HG03575 (cell line): ENCODE data around the gene PRRX2.
"Not testable (repeated sequence)": the region's sequence is repeated elsewhere in the genome, so short reads cannot be mapped to it uniquely, and the experiment has no call there.

ENCODE experiments used
- ATAC-seq: cut with Tn5 transposase; IDR thresholded peaks from one replicate; pipeline ENCODE4 v1.9.1; 2021; ENCODE audit not compliant: unreplicated experiment, insufficient number of reproducible peaks, low FRiP score; ENCODE audit errors: extremely low read depth

PRRX2 gene

DNA sequence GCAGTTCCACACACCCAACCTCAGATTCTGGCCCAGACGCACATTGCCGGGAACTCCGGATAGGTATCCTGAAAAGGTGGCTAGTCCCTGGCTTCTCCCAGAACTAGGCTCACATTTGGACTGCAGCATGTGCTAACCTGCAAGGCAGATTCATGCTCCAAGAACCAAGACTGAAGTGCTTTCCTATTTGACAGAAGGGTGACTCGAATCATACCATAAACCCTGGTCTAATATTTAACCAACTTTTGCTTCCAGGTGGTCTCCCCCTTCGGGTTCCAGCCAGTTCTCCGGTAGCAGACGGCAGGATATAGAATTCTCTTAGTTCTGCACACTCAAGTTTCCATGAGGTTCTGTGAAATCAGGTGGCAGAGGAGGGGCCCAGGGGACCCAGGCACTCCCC lies 79.8 kb downstream of the PRRX2 start:
- no peak for ATAC-seq

GRCh38 chr9:129746092-129746777 lies 80.8 kb downstream of the PRRX2 start:
- ATAC-seq = no peak

DNA sequence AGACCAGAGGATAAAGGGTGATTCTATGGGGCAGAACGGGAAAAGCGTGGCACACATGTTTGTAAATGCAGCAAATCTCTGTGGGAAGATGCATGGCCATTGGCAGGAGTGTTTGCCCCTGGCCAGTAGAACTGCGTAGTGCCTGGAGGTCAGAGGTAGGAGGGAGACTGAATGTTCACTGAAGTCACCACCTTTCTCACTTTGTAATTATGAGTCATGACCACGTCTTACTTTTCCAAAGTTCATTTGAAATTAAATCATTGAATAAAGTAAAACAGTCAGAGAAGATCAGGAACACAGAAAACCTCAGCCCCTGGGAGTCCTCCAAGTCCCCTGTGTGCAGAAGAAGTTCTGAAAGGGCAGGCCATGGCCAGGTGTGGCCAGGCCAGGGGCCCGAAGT lies 82.8 kb downstream of the PRRX2 start:
- no peak for ATAC-seq

DNA sequence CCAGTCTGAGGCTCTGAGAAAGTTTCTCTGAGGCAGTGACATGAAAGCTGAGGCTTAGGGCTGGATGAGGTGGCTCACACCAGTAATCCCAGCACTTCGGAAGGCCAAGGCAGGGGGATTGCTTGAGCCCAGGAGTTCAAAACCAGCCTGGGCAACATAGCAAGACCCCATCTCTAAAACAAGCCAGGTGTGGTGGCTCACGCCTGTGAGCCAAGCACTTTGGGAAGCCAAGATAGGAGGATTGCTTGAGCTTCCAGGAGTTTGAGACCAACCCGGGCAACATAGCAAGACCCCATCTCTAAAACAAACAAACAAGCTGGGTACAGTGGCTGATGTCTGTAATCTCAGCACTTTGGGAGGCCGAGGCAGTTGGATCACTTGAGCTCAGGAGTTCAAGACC lies 83.6 kb downstream of the PRRX2 start:
- not testable (repeated sequence) for ATAC-seq

GRCh38 chr9:129749575-129749974 lies 84.1 kb downstream of the PRRX2 start:
- ATAC-seq = no peak

GRCh38 chr9:129750013-129750638 lies 84.7 kb downstream of the PRRX2 start:
- no peak for ATAC-seq

GRCh38 chr9:129751841-129752801 lies 86.7 kb downstream of the PRRX2 start:
- ATAC-seq = no peak

DNA sequence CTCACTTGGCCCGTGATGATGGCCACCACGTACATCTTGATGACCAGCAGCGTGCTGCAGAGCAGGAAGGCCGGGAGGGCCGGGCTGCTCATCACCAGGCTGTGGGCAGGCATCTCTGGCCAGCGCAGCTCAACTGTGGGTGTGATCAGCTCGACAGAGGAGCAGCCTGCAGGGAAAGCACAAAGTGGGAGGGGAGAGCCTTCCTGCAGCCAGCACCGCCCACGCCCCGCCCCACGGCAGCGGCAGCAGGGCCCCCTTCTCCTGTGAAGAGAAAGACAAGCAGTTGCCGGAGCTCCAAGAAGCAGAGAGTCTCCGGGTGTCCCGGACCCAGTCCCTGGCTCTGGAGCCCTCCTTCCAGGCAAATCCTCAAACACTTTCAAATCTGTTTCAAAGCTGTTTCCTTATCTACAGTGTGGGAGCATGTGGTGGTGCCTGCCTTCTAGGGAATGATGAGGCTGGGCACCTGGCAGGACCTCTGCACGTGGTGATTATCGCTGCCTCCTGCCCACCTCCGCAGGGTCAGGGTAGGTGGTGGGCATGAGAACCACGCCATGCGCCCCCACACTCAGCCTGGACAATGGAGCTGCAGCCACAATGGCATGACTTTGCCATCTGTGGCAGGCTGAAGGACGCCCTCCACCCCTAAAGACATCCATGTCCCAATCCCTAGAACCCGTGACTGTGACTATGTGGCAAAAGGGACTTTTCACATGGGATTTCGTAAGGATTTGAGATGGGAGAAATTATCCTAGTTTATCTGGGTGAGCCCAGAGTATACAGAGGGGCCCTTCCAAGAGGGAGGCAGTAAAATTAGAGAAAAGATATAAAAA lies 87.7 kb downstream of the PRRX2 start, which contains the start of gene PTGES:
Gene PTGES (minus strand): TSS at position 143 of the 830 bp plus-strand sequence. CDS start 30 bp downstream, at position 113.
- no peak for ATAC-seq

DNA sequence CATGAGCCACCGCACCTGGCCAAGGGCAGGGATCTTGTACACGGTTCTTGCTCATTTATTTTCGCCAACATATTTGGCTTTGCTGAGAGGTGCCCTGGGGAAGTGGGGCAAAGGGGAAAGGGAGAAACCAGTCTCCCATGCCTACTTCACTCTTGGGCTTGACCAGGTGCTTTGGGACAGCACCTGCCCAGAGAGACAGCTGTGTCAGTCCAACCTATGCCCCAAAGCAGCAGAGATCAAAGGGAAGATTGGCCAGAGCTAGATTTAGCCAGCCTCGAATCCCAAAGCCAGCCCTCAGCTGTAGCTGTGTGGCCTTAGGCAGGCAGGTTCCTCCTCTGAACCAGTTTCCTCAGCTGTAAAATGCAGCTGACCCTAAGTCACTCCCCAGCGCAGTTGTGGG lies 89.7 kb downstream of the PRRX2 start:
- no peak for ATAC-seq

- no peak for ATAC-seq
These were observed 90.7 kb downstream of the PRRX2 start for GRCh38 chr9:129756191-129756590.

GRCh38 chr9:129757045-129757444 lies 91.6 kb downstream of the PRRX2 start:
- no peak for ATAC-seq

- no peak for ATAC-seq
These were observed 93.9 kb downstream of the PRRX2 start for GRCh38 chr9:129759319-129759718.

DNA sequence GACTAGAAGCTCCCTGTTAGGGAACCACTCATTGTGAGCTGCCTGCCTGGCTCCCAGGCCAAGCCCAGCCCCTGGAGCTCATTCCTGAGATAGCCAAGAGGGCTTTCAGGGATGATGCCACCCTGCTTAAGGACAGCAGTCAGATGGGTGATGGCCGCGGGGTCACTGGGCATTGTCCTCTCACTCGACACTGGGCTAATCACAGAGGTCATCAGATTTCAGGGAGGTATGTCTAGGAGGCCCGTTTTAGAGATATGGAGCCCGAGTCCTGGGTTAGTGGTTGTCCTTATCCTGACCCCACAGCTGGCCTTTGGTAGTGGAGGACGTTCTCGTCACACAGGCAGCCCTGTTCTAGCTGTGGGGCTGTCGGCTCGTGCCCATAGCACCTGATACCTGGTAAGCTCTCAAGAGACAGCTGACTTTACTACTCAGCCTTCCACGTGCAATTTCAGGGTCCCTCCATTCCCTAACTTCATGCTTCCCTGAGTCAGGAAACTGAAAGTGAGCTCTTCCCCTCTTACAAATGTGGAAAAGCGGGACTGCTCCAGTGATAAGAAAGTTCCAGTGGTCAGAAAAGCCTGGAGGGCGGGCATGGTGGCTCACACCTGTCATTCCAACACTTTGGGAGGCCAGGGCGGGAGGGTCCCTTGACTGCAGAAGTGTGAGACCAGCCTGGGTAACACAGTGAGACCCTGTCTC lies 94.5 kb downstream of the PRRX2 start:
- no peak for ATAC-seq

GRCh38 chr9:129760784-129761183 lies 95.3 kb downstream of the PRRX2 start:
- not testable (repeated sequence) for ATAC-seq

DNA sequence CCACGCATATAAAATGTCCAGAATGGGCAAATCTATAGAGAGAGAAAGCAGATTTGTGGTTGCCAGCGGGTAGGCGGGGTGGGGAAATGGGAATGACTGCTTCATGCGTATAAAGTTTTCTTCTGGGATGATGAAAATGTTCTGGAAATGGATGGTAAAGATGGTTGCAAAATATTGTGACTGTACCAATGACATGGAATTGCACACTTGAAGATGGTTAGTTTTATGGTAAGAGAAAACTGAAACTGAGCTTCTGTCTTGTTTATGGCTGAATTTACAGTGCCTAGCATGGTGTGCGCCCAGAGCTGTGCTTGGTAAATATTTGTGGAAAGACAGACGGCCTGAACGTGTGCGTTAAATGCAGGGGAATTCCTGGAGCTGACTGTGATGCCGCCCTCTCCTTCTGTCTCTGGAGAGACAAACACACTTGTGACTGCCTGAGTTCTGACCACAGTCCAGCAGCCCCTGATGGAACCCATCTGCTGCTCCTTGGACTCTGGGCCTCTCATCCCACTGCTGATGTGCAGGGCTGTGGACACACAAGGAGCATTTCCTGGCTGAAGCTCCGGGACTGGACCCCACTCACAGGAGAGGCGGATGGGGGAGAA lies 96.0 kb downstream of the PRRX2 start:
- ATAC-seq = no peak

GRCh38 chr9:129761901-129762369 lies 96.5 kb downstream of the PRRX2 start:
- ATAC-seq = no peak

DNA sequence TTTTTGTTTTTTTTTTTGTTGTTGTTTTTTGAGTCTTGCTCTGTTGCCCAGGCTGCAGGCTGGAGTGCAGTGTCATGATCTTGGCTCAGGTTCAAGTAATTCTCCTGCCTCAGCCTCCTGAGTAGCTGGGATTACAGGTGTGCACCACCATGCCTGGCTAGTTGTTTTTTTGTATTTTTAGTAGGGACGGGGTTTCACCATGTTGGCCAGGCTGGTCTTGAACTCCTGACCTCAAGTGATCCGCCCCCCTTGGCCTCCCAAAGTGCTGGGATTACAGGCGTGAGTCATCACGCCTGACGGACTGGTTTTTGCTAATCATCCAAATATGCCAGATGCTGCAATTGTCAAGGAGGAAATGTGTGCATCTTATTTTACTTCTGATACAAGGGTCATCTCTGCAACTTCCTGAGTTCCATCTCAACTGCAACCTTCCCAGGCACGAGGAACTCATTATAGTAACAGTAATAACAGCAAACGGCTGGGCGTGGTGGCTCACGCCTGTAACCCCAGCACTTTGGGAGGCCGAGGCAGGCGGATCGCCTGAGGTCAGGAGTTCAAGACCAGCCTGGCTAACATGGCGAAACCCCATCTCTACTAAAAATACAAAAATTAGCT lies 97.0 kb downstream of the PRRX2 start:
- ATAC-seq = not testable (repeated sequence)
